ENCODE measurements around the gene LHFPL2. TPM values are rescaled to one million over a fixed set of nuclear protein-coding genes. Genes with fewer than 3 reads are reported as not detected.

LHFPL2 gene
- total and polyA plus RNA-seq, 12 donors = 2.4 to 14.9 (median 5.1) TPM

GRCh38 chr5:78613151-78613533 lies 35.4 kb downstream of the LHFPL2 start:
- 95% methylated on average over 2 of the region's 2 CpGs for WGBS, 2 donors
- TF ChIP-seq CTCF (IDR thresholded peaks at IDR 0.05) = no peak
- H3K36me3 ChIP-seq = peaks cover 0 to 19% (median 0%) of the 10 kb centered on the region in 9 donors
- intact Hi-C loops (cut with DNase I) = no loop called here
- H3K9me3 ChIP-seq = no peaks in the 10 kb centered on the region
- no peak overlapping the region for H3K27ac ChIP-seq
- no peaks in the 10 kb centered on the region for H3K27me3 ChIP-seq
- H3K4me3 ChIP-seq = no peak overlapping the region
- ATAC-seq (no peak), DNase-seq (no peak)
- peaks cover 0 to 28% (median 14%) of the 10 kb centered on the region in 9 donors for H3K4me1 ChIP-seq

DNA sequence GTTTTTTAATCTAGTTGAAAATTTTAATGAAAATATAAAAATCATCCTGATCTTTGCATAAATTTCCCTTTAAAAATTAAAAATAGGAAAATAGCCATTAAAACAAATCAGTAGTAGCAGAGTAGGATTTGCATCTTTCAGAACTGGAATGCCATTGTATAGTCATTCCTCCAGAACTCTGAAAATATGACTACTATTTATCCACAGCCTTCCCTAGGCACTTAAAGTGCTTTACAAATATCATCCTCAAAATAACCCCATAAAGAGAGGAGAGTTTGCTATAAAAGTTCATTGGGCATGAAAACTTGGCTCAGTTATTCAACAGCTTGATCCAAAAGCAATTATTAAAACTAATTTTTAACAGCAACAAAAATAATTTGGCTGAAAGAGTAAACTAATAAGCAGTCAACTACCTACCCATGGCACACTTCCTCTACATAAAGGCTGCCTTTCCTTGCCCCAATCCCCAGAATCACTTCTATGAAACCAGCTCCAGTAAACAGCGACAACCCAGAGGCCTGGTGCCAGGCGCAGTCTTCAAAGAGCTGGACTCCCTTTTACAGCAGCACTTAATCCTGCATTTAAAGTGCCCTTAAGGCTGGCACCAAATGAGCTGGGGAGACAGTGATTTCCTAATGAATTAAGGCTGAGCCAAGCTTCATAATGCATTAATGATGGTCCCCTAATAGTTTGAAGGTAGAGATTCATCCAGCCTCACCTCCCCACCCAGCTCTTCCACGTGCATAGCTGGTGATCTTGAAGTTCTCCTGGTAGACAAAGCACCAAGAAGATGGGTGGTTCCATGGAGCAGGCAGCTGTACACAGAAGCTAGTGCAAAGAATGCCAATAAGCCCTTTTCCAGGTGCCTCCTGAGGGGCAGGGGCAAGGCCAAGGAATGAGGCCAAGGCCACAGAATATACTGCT lies 36.1 kb downstream of the LHFPL2 start:
- no peak for DNase-seq

DNA sequence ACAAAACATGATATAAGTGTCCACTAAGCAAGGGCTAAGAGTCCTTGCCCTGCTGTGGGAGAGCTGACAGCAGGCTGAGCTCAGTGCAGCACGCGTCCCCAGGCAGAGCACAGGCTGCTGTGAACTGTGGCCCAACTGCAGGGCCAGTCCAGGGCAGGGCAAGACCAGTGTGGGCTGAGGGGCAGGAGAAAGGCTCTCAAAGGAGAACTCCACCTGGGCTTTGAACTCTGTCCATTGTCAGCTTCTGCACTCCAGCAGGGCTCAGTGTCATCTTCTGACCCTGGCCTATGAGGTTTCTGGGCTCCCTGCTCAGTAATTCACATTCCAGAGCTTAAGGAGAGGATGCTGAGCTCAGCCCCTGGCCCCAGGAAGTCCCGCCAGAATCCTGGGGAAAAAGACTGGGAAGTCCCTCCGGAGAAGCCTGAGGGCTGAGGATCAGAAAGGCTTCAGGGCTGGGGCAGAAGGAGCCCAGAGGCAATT lies 37.4 kb downstream of the LHFPL2 start:
- no peaks in the 10 kb centered on the region for H3K9me3 ChIP-seq
- H3K36me3 ChIP-seq = peaks cover 0 to 15% (median 0%) of the 10 kb centered on the region in 9 donors
- peak; percentile 43 to 72 (median 61) for ATAC-seq
- peaks cover 0 to 33% (median 14%) of the 10 kb centered on the region in 9 donors for H3K4me1 ChIP-seq
- H3K27ac ChIP-seq = peak overlapping the region in 7 of 10 donors; percentile 29 to 63 (median 49)
- TF ChIP-seq CTCF (IDR thresholded peaks at IDR 0.05) = no peak
- intact Hi-C loops (cut with DNase I) = no loop called here
- no peak for DNase-seq
- no peaks in the 10 kb centered on the region for H3K27me3 ChIP-seq
- 60 to 63% methylated on average over 4 of the region's 4 CpGs for WGBS, 2 donors
- no peak overlapping the region for H3K4me3 ChIP-seq

More for the DNA sequence above, 36.1 kb downstream of the LHFPL2 start:
- intact Hi-C loops (cut with DNase I) = no loop called here
- Histone ChIP-seq H3K9me3 (no peaks in the 10 kb centered on the region), H3K4me3 (no peak overlapping the region), H3K4me1 (peaks cover 0 to 28% (median 14%) of the 10 kb centered on the region in 9 donors), H3K27ac (no peak overlapping the region), H3K36me3 (peaks cover 0 to 17% (median 0%) of the 10 kb centered on the region in 9 donors), H3K27me3 (no peaks in the 10 kb centered on the region)
- WGBS, 2 donors = 89 to 92% methylated on average over 3 of the region's 3 CpGs
- no peak for ATAC-seq
- TF ChIP-seq CTCF (IDR thresholded peaks at IDR 0.05) = no peak

GRCh38 chr5:78610636-78611035 lies 37.9 kb downstream of the LHFPL2 start:
- H3K4me1 ChIP-seq = peaks cover 0 to 38% (median 14%) of the 10 kb centered on the region in 9 donors
- WGBS, 2 donors = 73 to 83% methylated on average over 3 of the region's 3 CpGs

More at GRCh38 chr5:78610636-78611035, 37.9 kb downstream of the LHFPL2 start:
- Histone ChIP-seq H3K9me3 (no peaks in the 10 kb centered on the region), H3K27ac (peak overlapping the region in 7 of 10 donors; percentile 29 to 64 (median 49)), H3K4me3 (no peak overlapping the region), H3K27me3 (no peaks in the 10 kb centered on the region), H3K36me3 (peaks cover 0 to 12% (median 0%) of the 10 kb centered on the region in 9 donors)
- TF ChIP-seq CTCF (IDR thresholded peaks at IDR 0.05) = no peak
- no peak for DNase-seq
- peak in 5 of 8 donors; percentile 7 to 27 (median 23) for ATAC-seq
- intact Hi-C loops (cut with DNase I) = no loop called here
